GM04503 (cell line): ENCODE results near the gene ARL8A.
"Not testable (repeated sequence)": the region's sequence is repeated elsewhere in the genome, so short reads cannot be mapped to it uniquely, and the experiment has no call there.

ENCODE experiments used
- DNase-seq: peaks from one replicate; pipeline ENCODE4 v3.0.0-alpha.2; 2012; ENCODE audit warnings: low read depth

Gene ARL8A

GRCh38 chr1:202158810-202159533 lies 14.4 kb upstream of the ARL8A start:
- no peak for DNase-seq

GRCh38 chr1:202157945-202158344 lies 13.4 kb upstream of the ARL8A start:
- DNase-seq: no peak

- DNase-seq: no peak
These were observed 12.1 kb upstream of the ARL8A start for GRCh38 chr1:202156590-202156989.

DNA sequence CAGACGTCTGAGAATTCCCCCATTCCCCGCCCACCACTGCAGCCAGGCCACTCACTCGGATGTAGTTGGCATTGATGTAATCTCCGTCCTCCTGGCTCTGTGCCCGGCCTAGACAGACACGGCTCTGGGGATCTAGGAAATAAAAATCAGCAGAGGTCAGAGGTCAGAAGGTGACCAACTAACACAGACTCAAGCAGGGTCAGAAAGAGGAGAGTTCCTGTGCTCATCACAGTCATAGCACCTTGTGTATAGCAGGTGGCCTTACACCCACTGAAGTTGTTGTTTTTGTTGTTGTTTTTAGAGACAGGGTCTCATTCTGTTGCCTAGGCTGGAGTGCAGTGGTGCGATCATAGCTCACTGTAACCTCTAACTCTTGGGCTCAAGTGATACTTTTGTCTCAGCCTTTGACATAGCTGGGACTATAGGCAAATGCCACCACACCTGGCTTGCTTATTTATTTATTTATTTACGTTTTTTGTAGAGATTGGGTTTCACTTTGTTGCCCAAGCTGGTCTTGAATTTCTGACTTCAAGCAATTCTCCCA lies 11.0 kb upstream of the ARL8A start:
- no peak for DNase-seq

- DNase-seq: peak; percentile 25
These were observed 10.4 kb upstream of the ARL8A start for GRCh38 chr1:202154766-202155477.

DNA sequence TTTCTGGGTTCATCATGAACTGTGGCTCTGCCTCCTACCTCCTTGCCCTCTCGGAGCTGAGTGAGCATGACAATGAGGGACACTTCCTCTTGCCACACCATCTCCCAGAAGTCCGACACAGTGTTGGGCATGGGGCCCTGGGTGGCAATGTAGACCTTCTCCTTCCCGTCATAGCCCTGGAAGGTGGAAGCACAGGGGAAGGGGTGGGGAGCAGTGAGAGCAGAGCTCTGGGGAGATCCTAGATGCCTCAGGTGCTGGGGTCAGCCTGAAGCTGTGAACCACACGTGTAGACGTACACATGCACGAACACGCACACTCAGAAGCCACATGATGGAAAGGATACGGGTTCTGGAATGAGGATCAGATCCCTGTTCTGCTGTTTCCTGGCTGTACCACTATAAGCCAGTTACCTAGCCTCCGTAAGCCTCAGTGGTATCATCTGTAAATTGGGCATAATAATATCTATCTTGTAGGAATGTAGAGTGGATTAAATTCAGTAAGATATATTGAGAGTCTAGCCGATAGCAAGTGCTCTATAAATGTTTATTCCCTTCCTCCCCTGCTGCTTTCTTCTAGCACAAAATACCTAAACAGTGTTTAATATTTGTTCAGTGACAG lies 9.7 kb upstream of the ARL8A start:
- DNase-seq: no peak

DNA sequence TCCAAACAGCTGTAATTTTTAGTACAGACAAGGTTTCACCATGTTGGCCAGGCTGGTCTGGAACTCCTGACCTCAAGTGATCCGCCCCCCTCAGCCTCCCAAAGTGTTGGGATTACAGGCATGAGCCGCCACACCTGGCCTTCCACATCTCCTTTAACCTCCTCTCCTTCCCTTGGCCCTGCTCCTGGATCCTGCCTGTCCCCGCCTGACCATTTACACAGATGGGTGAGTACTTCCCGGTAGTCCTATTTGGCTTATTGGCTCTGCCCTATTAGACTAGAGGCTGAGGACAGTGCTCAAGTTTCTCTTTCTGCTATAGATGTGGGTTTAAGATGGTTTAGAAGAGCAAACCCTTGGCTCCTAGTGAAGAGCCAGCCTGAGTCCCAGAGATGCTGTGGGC lies 8.7 kb upstream of the ARL8A start:
- no peak for DNase-seq

GRCh38 chr1:202152399-202152798 lies 7.9 kb upstream of the ARL8A start:
- DNase-seq: no peak

GRCh38 chr1:202151045-202151444 lies 6.5 kb upstream of the ARL8A start:
- DNase-seq: no peak

- DNase-seq: no peak
These were observed 6.1 kb upstream of the ARL8A start for GRCh38 chr1:202150602-202151001.

GRCh38 chr1:202150187-202150586 lies 5.7 kb upstream of the ARL8A start:
- no peak for DNase-seq

- no peak for DNase-seq
These were observed 5.0 kb upstream of the ARL8A start for GRCh38 chr1:202149566-202149965.

- DNase-seq: no peak
These were observed 3.9 kb upstream of the ARL8A start for GRCh38 chr1:202148391-202148790.

GRCh38 chr1:202146993-202147392 lies 2.5 kb upstream of the ARL8A start:
- DNase-seq: no peak

DNA sequence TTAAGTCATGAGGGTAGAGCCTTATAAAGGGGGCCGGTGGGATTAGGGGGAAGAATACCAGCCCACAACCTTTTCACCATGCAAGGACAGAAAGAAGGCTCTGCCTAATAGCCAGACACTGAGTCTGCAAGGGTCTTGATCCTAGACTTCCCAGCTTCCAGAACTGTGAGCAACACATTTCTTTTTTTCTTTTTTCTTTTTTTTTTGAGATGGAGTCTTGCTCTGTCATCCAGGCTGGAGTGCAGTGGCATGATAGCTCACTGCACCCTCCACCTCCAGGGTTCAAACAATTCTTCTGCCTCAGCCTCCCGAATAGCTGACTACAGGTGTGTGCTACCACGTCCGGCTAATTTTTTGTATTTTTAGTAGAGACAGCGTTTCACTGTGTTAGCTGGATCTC lies 1.7 kb upstream of the ARL8A start:
- no peak for DNase-seq

GRCh38 chr1:202145744-202146140 lies 1.2 kb upstream of the ARL8A start:
- not testable (repeated sequence) for DNase-seq

GRCh38 chr1:202145068-202145743 lies 669 bp upstream of the ARL8A start:
- DNase-seq: no peak

- DNase-seq: no peak
These were observed 652 bp downstream of the ARL8A start for GRCh38 chr1:202143768-202144401.

DNA sequence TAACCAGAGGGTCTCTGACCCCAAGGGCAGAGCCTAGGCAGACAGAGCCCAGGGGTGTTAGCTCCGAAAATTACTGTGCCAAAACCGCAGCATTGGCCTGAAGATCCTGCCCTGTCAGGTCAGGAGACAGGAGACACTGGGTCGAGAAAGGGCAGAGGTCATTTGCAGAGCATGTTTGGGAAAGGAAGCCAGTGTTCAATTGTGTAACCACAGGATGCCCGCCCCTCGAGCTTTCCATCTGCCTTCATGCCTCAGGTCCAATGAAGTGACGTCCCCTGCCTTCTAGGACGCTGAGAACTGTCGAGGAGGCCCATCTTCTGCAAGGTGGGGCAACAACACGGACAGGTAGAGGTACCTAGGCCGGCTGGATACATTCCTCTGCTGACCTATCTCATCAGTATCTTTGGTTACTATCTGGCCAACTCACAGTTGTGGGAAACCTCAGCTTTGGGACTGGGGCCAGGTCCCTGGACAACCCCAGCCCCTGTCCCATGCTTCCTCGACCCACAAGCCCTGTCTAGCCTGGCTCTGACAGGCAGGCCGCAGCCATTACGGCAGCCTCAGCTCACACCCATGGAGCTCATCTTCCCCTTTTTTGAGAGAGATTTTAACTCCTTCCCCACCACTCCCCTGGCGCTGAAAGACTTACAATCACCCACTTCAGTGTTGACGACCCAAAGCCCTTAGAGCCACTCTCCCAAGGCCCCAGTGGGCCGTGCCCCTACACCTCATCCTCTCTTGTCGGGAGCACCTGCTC lies 1.3 kb downstream of the ARL8A start:
- DNase-seq: no peak

DNA sequence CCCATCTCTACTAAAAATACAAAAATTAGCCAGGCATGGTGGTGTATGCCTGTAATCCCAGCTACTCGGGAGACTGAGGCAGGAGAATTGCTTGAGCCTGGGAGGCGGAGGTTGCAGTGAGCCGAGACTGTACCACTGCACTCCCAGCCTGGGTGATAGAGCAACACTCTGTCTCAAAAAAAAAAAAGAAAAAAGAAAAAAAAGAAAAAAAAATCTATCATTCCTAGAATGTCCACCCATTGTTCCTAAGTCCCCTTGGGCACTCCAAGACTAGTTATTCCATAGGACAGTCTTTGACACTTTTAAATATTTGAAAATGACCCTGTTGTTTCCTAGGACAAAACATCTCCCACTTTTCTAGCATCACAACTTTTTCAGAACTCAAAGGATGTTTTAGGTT lies 3.1 kb downstream of the ARL8A start:
- not testable (repeated sequence) for DNase-seq

GRCh38 chr1:202140833-202141232 lies 3.7 kb downstream of the ARL8A start:
- no peak for DNase-seq
